ENCODE results near the gene PLEKHB2.
"Not testable (repeated sequence)": the region's sequence is repeated elsewhere in the genome, so short reads cannot be mapped to it uniquely, and the experiment has no call there.

The PLEKHB2 gene

DNA sequence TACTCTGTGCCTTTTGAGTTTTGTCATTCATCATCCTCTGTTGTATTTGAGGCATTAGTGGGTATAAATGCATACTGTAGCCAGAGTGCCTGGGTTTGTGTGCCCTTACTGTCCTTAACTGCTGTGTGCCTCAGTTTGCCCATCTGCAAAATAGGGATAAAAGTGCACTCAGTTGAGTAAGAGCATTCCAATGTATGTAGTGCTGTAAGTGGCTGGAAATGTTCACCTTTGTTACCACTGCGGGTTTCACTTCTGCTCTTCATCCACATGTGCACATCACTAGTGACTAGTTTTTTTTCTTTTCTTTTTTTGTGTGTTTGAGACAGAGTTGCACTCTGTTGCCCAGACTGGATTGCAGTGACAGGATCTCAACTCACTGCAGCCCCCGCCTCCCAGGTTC is 39.9 kb downstream of the PLEKHB2 start:
- no peak for DNase-seq

- DNase-seq = no peak
Observed at GRCh38 chr2:131146231-131146630, 41.1 kb downstream of the PLEKHB2 start.

- no peak for DNase-seq
Observed at GRCh38 chr2:131146749-131147148, 41.6 kb downstream of the PLEKHB2 start.

- no peak for DNase-seq
Observed at GRCh38 chr2:131148426-131148825, 43.3 kb downstream of the PLEKHB2 start.

- DNase-seq = not testable (repeated sequence)
Observed at GRCh38 chr2:131150109-131150508, 45.0 kb downstream of the PLEKHB2 start.

DNA sequence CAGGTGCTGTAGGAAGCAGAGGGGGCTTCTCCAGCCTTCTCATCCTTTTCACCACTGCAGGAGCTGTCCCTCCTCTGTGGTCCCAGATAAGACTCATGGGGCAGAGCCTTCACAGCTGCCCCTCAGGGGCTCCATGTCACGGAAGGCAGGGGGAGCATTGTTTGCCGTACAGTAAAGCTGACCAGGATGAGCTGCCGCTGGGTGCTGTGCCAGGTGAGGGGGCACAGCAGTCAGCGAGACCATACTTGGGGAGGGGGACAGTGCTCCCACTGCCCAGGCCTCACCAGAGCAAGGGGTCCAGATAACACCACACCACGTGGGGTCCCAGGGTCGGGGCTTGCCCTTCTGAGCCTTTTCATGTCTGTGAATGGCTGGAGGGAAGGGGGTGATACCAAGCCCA is 46.3 kb downstream of the PLEKHB2 start:
- DNase-seq = no peak

GRCh38 chr2:131152074-131152473 is 46.9 kb downstream of the PLEKHB2 start:
- no peak for DNase-seq

DNA sequence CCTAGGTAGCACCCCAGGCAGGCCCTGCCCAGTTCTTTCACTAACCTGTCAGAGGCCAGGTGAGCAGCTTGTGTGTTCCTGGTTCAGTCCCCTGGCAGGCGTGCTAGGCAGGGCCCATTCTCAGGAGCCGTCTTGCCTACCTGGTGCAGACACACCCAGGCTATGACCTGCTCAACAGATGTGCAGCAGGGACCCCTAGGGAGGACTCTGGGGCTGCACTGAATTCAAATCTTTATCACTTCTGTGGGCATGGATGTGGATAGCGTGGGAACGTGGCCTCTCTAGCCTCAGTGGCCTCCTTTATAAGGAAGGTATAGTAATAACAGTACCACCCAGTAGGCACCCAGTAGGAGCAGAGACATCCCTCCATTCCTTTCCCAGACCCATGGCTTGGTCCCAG is 48.4 kb downstream of the PLEKHB2 start:
- no peak for DNase-seq

DNA sequence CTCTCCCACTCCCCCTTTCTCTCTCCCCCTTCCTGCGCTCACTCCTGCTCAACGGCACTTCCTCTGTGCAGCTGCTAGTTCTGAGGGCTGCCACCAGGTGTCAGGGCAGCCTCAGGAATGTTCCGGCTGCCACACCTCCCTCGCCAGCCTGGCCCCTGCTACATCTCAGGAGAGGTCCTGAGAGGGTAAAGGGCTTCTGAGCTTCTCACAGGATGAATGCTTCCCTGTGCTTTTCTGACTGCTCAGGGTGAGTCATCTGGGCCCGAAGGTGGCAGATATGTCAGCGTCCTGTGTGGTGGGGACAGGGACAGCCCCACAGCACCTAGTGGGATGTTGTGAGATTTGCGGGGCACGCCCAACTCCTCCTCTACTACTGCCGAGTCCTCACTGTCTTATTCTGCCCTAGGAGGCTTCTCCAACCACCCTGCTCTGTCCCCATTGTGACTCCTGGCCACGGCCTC is 49.0 kb downstream of the PLEKHB2 start:
- DNase-seq = peak; percentile 29

DNA sequence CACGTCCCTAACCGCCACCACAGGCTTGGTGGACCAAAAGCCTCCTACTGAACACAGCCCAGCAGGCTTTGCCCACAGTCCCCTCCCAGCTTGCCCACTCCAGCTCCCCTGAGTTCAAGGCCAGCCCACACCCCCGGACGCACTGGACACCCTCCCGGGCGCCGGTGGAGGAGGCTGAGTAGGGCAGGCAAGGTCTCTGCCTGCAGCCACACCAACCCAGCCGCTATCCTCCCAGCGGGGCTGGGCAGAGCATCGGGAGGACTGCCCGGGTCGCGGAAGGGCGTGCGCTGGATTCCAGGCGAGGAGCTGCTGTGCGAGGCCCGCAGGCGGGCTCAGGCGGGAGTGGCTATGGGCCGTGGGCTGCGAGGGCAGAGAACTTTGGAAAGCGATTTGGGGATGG is 49.5 kb downstream of the PLEKHB2 start:
- DNase-seq = no peak

DNA sequence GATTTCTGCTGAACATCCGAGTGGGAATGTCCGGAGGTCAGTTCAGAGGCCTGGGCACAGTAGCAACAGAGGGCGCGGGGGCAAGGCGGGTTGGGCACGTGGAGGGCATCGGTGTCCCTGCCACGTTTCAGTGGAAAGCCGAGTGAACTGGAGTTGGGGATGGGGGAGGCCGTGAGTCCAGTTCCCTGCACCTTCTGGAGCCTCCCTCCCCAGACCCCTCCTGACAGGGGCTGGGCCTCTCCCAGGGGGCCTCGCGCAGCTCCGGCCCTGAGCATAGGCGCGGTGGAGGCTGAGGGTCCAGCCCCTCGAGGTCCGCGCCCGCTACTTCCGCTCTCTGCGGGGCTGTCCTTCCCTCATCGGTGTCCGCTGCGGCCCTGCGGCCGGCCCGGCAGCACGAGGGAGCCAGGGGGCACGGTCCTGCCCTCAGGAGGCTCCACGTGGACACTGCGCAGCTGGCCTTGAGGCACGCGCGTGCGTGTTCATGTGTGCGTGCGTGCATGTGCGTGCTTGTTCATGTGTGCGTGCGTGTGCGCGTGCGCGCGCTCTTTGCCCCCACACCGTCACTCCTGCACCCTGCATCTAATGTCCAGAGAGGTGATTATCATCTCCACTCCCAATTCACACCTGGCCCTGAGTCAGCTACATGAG is 50.2 kb downstream of the PLEKHB2 start:
- DNase-seq = no peak

DNA sequence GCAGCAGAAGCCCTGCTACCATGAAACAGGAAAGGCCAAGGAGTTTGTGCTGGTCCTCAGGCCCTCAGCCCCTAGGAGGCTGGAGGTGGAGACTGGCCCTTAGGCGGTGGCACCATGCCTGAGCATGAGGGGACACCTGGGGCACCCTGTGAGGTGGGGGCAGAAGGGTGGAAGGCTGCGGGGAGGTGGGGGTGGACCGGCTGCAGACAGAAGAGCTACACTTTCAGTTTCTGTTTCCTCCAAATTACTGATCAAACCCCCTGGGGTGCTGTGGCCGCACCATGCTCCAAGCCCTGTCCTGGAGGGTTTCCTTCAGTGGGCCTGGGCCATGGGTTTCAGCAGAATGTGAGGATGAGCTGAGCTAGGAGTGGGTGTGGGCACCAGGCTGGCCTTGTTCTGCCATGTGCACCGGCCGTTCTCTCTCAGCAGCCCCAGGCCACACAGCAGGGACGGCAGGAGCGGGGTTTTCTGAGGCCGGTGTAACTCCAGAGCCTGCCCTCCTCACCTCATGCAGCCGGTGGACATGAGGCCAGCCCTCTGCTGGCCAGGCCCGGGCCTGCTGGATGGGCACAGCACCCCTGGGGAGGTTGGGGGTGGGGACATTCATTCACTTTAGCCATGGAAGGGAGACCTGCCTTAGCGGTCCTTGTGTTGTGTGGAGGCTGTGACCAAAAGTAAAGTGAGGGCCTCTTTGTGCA is 51.5 kb downstream of the PLEKHB2 start:
- DNase-seq = no peak

GRCh38 chr2:131165562-131165961 is 60.4 kb downstream of the PLEKHB2 start:
- DNase-seq = not testable (repeated sequence)

- DNase-seq = no peak
Observed at GRCh38 chr2:131168538-131168937, 63.4 kb downstream of the PLEKHB2 start.

DNA sequence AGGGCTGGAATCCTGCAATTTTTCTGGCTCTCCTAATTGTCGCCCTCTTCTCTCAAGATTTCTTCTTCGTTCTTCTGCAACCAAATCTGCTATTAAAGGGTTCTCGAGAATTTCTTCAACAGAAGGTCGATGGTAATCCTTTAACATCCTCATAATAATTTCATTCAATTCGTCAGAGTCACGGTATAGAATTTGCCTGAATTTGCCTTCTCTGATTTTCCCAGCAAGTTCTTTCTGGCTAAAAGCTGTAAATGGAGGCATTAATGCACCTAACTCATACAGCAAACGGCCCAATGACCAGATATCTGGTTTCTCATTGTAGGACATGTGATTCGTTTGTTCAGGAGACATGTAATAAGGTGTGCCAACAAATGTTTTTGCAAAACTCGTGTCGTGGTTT is 72.9 kb downstream of the PLEKHB2 start:
- not testable (repeated sequence) for DNase-seq

- not testable (repeated sequence) for DNase-seq
Observed at GRCh38 chr2:131178721-131179418, 73.7 kb downstream of the PLEKHB2 start.

DNA sequence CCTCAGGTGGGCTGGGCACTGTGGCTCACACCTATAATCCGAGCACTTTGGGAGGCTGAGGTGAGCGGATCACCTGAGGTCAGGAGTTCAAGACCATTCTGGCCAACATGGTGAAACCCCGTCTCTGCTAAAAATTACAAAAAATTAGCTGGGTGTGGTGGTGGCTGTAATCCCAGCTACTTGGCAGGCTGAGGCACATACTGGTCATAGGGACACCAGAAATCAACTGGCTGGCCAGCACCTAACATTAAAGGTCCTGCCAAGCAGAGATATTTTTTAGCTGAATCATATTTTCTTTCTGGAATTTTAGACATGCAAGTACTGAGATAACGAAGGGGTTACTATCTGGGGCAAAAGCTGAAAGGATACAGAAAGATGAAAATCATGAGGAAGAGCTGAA is 76.3 kb downstream of the PLEKHB2 start:
- DNase-seq = not testable (repeated sequence)

- DNase-seq = not testable (repeated sequence)
Observed at GRCh38 chr2:131193421-131193820, 88.3 kb downstream of the PLEKHB2 start.

- not testable (repeated sequence) for DNase-seq
Observed at GRCh38 chr2:131196186-131196585, 91.0 kb downstream of the PLEKHB2 start.

Measured in DMS153 (cell line).